GM12874 (cell line): Measurements from ENCODE around the gene STK4.

Experiments
- CTCF ChIP-seq: IDR thresholded peaks from 2 replicates; pipeline ENCODE4 v1.5.1; 2011; ENCODE audit warnings: low read depth, mild to moderate bottlenecking, control low read depth, low read length, moderate library complexity; ENCODE audit not compliant: insufficient read depth

STK4 gene

GRCh38 chr20:45032276-45032675, 66.0 kb downstream of the STK4 start:
- no peak for TF ChIP-seq CTCF

GRCh38 chr20:45032781-45033180, 66.5 kb downstream of the STK4 start:
- no peak for TF ChIP-seq CTCF

GRCh38 chr20:45034436-45034835, 68.1 kb downstream of the STK4 start:
- TF ChIP-seq CTCF: no peak

- no peak for TF ChIP-seq CTCF
Observed at GRCh38 chr20:45036044-45036755, 69.9 kb downstream of the STK4 start.

- TF ChIP-seq CTCF: no peak
Observed at GRCh38 chr20:45037050-45037449, 70.7 kb downstream of the STK4 start.

- no peak for TF ChIP-seq CTCF
Observed at GRCh38 chr20:45037635-45038034, 71.3 kb downstream of the STK4 start.

GRCh38 chr20:45038745-45039474, 72.6 kb downstream of the STK4 start:
- TF ChIP-seq CTCF: no peak
